Measurements from ENCODE around the gene GALNT4. TPM values are rescaled to one million over a fixed set of nuclear protein-coding genes. Genes with fewer than 3 reads are reported as not detected.

Gene GALNT4
- total and polyA plus RNA-seq, 9 of the 15 experiments (the other 6 are each of a cell fraction or from before 2014, with no cell fraction given) = 1.2 to 4.6 (median 3.4) TPM

- TF ChIP-seq, protein P1, sequence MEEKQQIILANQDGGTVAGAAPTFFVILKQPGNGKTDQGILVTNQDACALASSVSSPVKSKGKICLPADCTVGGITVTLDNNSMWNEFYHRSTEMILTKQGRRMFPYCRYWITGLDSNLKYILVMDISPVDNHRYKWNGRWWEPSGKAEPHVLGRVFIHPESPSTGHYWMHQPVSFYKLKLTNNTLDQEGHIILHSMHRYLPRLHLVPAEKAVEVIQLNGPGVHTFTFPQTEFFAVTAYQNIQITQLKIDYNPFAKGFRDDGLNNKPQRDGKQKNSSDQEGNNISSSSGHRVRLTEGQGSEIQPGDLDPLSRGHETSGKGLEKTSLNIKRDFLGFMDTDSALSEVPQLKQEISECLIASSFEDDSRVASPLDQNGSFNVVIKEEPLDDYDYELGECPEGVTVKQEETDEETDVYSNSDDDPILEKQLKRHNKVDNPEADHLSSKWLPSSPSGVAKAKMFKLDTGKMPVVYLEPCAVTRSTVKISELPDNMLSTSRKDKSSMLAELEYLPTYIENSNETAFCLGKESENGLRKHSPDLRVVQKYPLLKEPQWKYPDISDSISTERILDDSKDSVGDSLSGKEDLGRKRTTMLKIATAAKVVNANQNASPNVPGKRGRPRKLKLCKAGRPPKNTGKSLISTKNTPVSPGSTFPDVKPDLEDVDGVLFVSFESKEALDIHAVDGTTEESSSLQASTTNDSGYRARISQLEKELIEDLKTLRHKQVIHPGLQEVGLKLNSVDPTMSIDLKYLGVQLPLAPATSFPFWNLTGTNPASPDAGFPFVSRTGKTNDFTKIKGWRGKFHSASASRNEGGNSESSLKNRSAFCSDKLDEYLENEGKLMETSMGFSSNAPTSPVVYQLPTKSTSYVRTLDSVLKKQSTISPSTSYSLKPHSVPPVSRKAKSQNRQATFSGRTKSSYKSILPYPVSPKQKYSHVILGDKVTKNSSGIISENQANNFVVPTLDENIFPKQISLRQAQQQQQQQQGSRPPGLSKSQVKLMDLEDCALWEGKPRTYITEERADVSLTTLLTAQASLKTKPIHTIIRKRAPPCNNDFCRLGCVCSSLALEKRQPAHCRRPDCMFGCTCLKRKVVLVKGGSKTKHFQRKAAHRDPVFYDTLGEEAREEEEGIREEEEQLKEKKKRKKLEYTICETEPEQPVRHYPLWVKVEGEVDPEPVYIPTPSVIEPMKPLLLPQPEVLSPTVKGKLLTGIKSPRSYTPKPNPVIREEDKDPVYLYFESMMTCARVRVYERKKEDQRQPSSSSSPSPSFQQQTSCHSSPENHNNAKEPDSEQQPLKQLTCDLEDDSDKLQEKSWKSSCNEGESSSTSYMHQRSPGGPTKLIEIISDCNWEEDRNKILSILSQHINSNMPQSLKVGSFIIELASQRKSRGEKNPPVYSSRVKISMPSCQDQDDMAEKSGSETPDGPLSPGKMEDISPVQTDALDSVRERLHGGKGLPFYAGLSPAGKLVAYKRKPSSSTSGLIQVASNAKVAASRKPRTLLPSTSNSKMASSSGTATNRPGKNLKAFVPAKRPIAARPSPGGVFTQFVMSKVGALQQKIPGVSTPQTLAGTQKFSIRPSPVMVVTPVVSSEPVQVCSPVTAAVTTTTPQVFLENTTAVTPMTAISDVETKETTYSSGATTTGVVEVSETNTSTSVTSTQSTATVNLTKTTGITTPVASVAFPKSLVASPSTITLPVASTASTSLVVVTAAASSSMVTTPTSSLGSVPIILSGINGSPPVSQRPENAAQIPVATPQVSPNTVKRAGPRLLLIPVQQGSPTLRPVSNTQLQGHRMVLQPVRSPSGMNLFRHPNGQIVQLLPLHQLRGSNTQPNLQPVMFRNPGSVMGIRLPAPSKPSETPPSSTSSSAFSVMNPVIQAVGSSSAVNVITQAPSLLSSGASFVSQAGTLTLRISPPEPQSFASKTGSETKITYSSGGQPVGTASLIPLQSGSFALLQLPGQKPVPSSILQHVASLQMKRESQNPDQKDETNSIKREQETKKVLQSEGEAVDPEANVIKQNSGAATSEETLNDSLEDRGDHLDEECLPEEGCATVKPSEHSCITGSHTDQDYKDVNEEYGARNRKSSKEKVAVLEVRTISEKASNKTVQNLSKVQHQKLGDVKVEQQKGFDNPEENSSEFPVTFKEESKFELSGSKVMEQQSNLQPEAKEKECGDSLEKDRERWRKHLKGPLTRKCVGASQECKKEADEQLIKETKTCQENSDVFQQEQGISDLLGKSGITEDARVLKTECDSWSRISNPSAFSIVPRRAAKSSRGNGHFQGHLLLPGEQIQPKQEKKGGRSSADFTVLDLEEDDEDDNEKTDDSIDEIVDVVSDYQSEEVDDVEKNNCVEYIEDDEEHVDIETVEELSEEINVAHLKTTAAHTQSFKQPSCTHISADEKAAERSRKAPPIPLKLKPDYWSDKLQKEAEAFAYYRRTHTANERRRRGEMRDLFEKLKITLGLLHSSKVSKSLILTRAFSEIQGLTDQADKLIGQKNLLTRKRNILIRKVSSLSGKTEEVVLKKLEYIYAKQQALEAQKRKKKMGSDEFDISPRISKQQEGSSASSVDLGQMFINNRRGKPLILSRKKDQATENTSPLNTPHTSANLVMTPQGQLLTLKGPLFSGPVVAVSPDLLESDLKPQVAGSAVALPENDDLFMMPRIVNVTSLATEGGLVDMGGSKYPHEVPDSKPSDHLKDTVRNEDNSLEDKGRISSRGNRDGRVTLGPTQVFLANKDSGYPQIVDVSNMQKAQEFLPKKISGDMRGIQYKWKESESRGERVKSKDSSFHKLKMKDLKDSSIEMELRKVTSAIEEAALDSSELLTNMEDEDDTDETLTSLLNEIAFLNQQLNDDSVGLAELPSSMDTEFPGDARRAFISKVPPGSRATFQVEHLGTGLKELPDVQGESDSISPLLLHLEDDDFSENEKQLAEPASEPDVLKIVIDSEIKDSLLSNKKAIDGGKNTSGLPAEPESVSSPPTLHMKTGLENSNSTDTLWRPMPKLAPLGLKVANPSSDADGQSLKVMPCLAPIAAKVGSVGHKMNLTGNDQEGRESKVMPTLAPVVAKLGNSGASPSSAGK (IDR thresholded peaks at IDR 0.05) = 0 out of 2 replicates have a peak, but pooled peaks have one; percentile 22
- TF ChIP-seq, protein P2, sequence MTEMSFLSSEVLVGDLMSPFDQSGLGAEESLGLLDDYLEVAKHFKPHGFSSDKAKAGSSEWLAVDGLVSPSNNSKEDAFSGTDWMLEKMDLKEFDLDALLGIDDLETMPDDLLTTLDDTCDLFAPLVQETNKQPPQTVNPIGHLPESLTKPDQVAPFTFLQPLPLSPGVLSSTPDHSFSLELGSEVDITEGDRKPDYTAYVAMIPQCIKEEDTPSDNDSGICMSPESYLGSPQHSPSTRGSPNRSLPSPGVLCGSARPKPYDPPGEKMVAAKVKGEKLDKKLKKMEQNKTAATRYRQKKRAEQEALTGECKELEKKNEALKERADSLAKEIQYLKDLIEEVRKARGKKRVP (CRISPR knock-in tag; IDR thresholded peaks at IDR 0.05) = no peak
- TF ChIP-seq TBP (optimal IDR thresholded peaks at IDR 0.05; ENCODE audit: low read depth, low read length) (no peak), ETV6 (IDR thresholded peaks at IDR 0.05; ENCODE audit: borderline replicate concordance in 1 of 2, low read depth in 2 of 2, low read length in 1 of 2) (no peak), ETV6 (CRISPR knock-in tag; IDR thresholded peaks at IDR 0.05; ENCODE audit: borderline replicate concordance) (no peak), CHCHD3 (CRISPR knock-in tag; IDR thresholded peaks at IDR 0.05) (no peak), SRF (CRISPR knock-in tag; IDR thresholded peaks at IDR 0.05) (no peak), E2F3 (CRISPR knock-in tag; IDR thresholded peaks at IDR 0.05) (no peak), ELF1 (tag; IDR thresholded peaks at IDR 0.05) (no peak), YY1 (IDR thresholded peaks at IDR 0.05; ENCODE audit: borderline replicate concordance in 1 of 3, control insufficient read depth in 1 of 3, extremely low read depth in 1 of 3, insufficient read depth in 3 of 3, insufficient read length in 1 of 3, insufficient replicate concordance in 2 of 3, low read depth in 1 of 3, low read length in 2 of 3) (no peak), C11orf30 (IDR thresholded peaks at IDR 0.05; ENCODE audit: low read depth) (peak; percentile 62), ASH1L (IDR thresholded peaks at IDR 0.05; ENCODE audit: borderline replicate concordance, low read depth, partially characterized antibody) (no peak), FOXK2 (conservative IDR thresholded peaks at IDR 0.05 in 1 of 2, IDR thresholded peaks at IDR 0.05 in 1 of 2; ENCODE audit: low read depth in 2 of 2) (0 out of 4 replicates have a peak, but pooled peaks of 1 of the 2 experiments have one; percentile 42), ZNF75A (CRISPR knock-in tag; IDR thresholded peaks at IDR 0.05) (no peak)
Measured at GRCh38 chr12:89494411-89495231, 30.0 kb downstream of the GALNT4 start (continued).
